Keratinocyte (primary cell): ENCODE data around the gene BLCAP. TPM values are rescaled to one million over a fixed set of nuclear protein-coding genes. Genes with fewer than 3 reads are reported as not detected.
"Not testable (repeated sequence)": the region's sequence is repeated elsewhere in the genome, so short reads cannot be mapped to it uniquely, and the experiment has no call there.

Source experiments
- DNase-seq: peaks from one replicate; pipeline ENCODE4 v3.0.0-alpha.2; 2011; ENCODE audit warnings: low read depth, missing footprints, low spot score
- FAIRE-seq: peaks from 2 replicates; lab custom pipeline; 2011; peaks lifted over from hg19 to GRCh38; lab: Jason Lieb, UNC
- H2AFZ ChIP-seq: 2 replicates; pipeline ENCODE4 v1.6.0; 2012; ENCODE audit warnings: low read length, control low read depth, inconsistent platforms; ENCODE audit not compliant: control insufficient read depth
- H3K27ac ChIP-seq: 2 replicates; pipeline ENCODE4 v1.5.1; 2011; ENCODE audit warnings: low read length; ENCODE audit not compliant: control insufficient read depth, insufficient read depth
- H3K27me3 ChIP-seq: 3 replicates; pipeline ENCODE4 v1.6.0; 2011; ENCODE audit warnings: low read length; ENCODE audit not compliant: control insufficient read depth, insufficient read depth; ENCODE audit errors: extremely low read depth
- H3K36me3 ChIP-seq, 2 experiments: 2 replicates in 1 of 2; 3 replicates in 1 of 2; pipeline ENCODE4 v1.5.1; 2011; ENCODE audit warnings: low read length in 2 of 2, mild to moderate bottlenecking in 1 of 2; ENCODE audit not compliant: control insufficient read depth in 2 of 2, insufficient read depth in 2 of 2; ENCODE audit errors: extremely low read depth in 1 of 2
- H3K4me1 ChIP-seq: 3 replicates; pipeline ENCODE4 v1.5.1; 2011; ENCODE audit warnings: low read length; ENCODE audit not compliant: control insufficient read depth, insufficient read depth; ENCODE audit errors: extremely low read depth
- H3K4me2 ChIP-seq: 3 replicates; pipeline ENCODE4 v1.6.0; 2011; ENCODE audit warnings: low read depth, low read length; ENCODE audit not compliant: control insufficient read depth, insufficient read depth; ENCODE audit errors: extremely low read depth
- H3K4me3 ChIP-seq, 3 experiments: fragments of 200-600 bp in 1 of 3; sonication (generic) in 1 of 3; 2 replicates in 2 of 3; 3 replicates in 1 of 3; pipeline ENCODE4 v1.5.1; 2011 to 2016; ENCODE audit warnings: low read length in 3 of 3, mild to moderate bottlenecking in 3 of 3, control low read depth in 2 of 3, inconsistent platforms in 1 of 3, low read depth in 1 of 3, mixed read lengths in 1 of 3, mixed run types in 1 of 3, moderate library complexity in 1 of 3; ENCODE audit not compliant: control insufficient read depth in 2 of 3, insufficient read depth in 2 of 3; ENCODE audit errors: extremely low read depth in 1 of 3
- H3K79me2 ChIP-seq: 2 replicates; pipeline ENCODE4 v1.6.0; 2012; ENCODE audit warnings: low read length; ENCODE audit not compliant: control insufficient read depth, insufficient read depth
- H3K9ac ChIP-seq: 3 replicates; pipeline ENCODE4 v1.6.0; 2011; ENCODE audit warnings: low read length; ENCODE audit not compliant: control insufficient read depth, insufficient read depth; ENCODE audit errors: extremely low read depth
- H3K9me1 ChIP-seq: 3 replicates; pipeline ENCODE4 v1.6.0; 2011; ENCODE audit warnings: low read length; ENCODE audit not compliant: control insufficient read depth, insufficient read depth; ENCODE audit errors: extremely low read depth
- H3K9me3 ChIP-seq: 2 replicates; pipeline ENCODE4 v1.5.1; 2012; ENCODE audit warnings: low read depth, low read length; ENCODE audit not compliant: control insufficient read depth
- H4K20me1 ChIP-seq: 3 replicates; pipeline ENCODE4 v1.6.0; 2011; ENCODE audit warnings: low read length; ENCODE audit not compliant: control insufficient read depth, insufficient read depth; ENCODE audit errors: extremely low read depth
- CTCF ChIP-seq, 3 experiments: IDR thresholded peaks in 1 of 3; conservative IDR thresholded peaks in 1 of 3; optimal IDR thresholded peaks in 1 of 3; 2 replicates in 2 of 3; 3 replicates in 1 of 3; pipeline versions ENCODE3 to v1.5.1; 2011; ENCODE audit warnings: low read length in 3 of 3, mild to moderate bottlenecking in 3 of 3, moderate library complexity in 2 of 3, control low read depth in 1 of 3, inconsistent platforms in 1 of 3; ENCODE audit not compliant: insufficient read depth in 2 of 3; ENCODE audit errors: extremely low read depth in 1 of 3
- EZH2 ChIP-seq: IDR thresholded peaks from one replicate; pipeline ENCODE4 v1.6.1; 2012; ENCODE audit warnings: inconsistent platforms, mild to moderate bottlenecking, low read length, moderate library complexity
- dilution Hi-C: fragments of 300-500 bp; cut with MboI; formaldehyde crosslinking; loops from one replicate; pipeline ENCODE4 v1.7.0; 2020; ENCODE audit warnings: low sequenced_read_pairs; ENCODE audit not compliant: extremely low pct_ligation_motif_present
- polyA plus RNA-seq, 5 experiments: library from polyadenylated mRNA; depleted of rRNA in 3 of 5; stranded (reverse) in 3 of 5; stranded (forward) in 1 of 5; unstranded in 1 of 5; fragments of >200 nt; gene quantifications; 1 replicate in 1 of 5; 2 replicates in 3 of 5; 3 replicates in 1 of 5; pipeline versions ENCODE4 v1.2.1 to v1.2.3, GENCODE V29; 2011 to 2012; ENCODE audit warnings: missing spikeins in 2 of 5, low read depth in 1 of 5, low replicate concordance in 1 of 5

Gene BLCAP
- polyA plus RNA-seq, 1 donor (not counting 4 experiments of a cell fraction or from before 2014, with no cell fraction given), result 209 TPM

GRCh38 chr20:37558306-37558705 lies 30.6 kb upstream of the BLCAP start:
- no peak overlapping the region for H3K4me3 ChIP-seq
- peaks cover 4% of the 10 kb centered on the region for H3K27me3 ChIP-seq
- no peaks in the 10 kb centered on the region for H3K79me2 ChIP-seq
- TF ChIP-seq CTCF (optimal IDR thresholded peaks at IDR 0.05 in 1 of 3, IDR thresholded peaks at IDR 0.05 in 1 of 3, conservative IDR thresholded peaks at IDR 0.05 in 1 of 3; ENCODE audit: extremely low read depth in 1 of 3, insufficient read depth in 2 of 3, low read length in 3 of 3), result no peak
- no peak for TF ChIP-seq EZH2
- no peaks in the 10 kb centered on the region for H3K9me3 ChIP-seq
- H4K20me1 ChIP-seq, result no peaks in the 10 kb centered on the region
- dilution Hi-C loops, result no loop called here
- H3K4me1 ChIP-seq, result no peaks in the 10 kb centered on the region
- H3K9ac ChIP-seq, result no peak overlapping the region
- no peak for DNase-seq
- H2AFZ ChIP-seq, result no peak overlapping the region
- H3K9me1 ChIP-seq, result no peaks in the 10 kb centered on the region
- FAIRE-seq, result no peak
- no peak overlapping the region for H3K4me2 ChIP-seq
- no peak overlapping the region for H3K27ac ChIP-seq
- no peaks in the 10 kb centered on the region for H3K36me3 ChIP-seq

- H3K9me1 ChIP-seq, result no peaks in the 10 kb centered on the region
- no peaks in the 10 kb centered on the region for H3K4me1 ChIP-seq
- H3K9ac ChIP-seq, result no peak overlapping the region
- dilution Hi-C loops, result no loop called here
- H3K27me3 ChIP-seq, result peaks cover 4% of the 10 kb centered on the region
- DNase-seq, result no peak
- H4K20me1 ChIP-seq, result no peaks in the 10 kb centered on the region
- no peaks in the 10 kb centered on the region for H3K36me3 ChIP-seq
- no peak overlapping the region for H3K4me2 ChIP-seq
- H3K4me3 ChIP-seq, result no peak overlapping the region
- H3K27ac ChIP-seq, result no peak overlapping the region
- no peaks in the 10 kb centered on the region for H3K9me3 ChIP-seq
- no peak overlapping the region for H2AFZ ChIP-seq
- H3K79me2 ChIP-seq, result no peaks in the 10 kb centered on the region
- FAIRE-seq, result no peak
- no peak for TF ChIP-seq CTCF (optimal IDR thresholded peaks at IDR 0.05 in 1 of 3, IDR thresholded peaks at IDR 0.05 in 1 of 3, conservative IDR thresholded peaks at IDR 0.05 in 1 of 3; ENCODE audit: extremely low read depth in 1 of 3, insufficient read depth in 2 of 3, low read length in 3 of 3)
- TF ChIP-seq EZH2, result no peak
Observed at GRCh38 chr20:37556538-37556937, 28.9 kb upstream of the BLCAP start.

GRCh38 chr20:37554721-37555298 lies 27.1 kb upstream of the BLCAP start:
- H3K4me2 ChIP-seq, H3K4me3 ChIP-seq, H3K36me3 ChIP-seq, dilution Hi-C loops, H3K79me2 ChIP-seq, H4K20me1 ChIP-seq, FAIRE-seq, DNase-seq, H3K27ac ChIP-seq, H3K9me1 ChIP-seq, H2AFZ ChIP-seq, H3K27me3 ChIP-seq, H3K9me3 ChIP-seq, H3K4me1 ChIP-seq, H3K9ac ChIP-seq: not testable (repeated sequence)
